GM23248 (cell line): ENCODE results near the gene CDK5RAP3.

Experiments
- EZH2 ChIP-seq: fragments of 200-600 bp; sonication (generic); IDR thresholded peaks from 2 replicates; pipeline ENCODE4 v1.6.1; 2018; ENCODE audit warnings: antibody characterized with exemption, mild to moderate bottlenecking; ENCODE audit not compliant: insufficient read depth, poor library complexity, severe bottlenecking
- EZH2phosphoT487 ChIP-seq: fragments of 200-600 bp; sonication (generic); IDR thresholded peaks from 2 replicates; pipeline ENCODE4 v1.6.1; 2018; ENCODE audit warnings: antibody characterized with exemption, moderate library complexity, mild to moderate bottlenecking, low read depth; ENCODE audit not compliant: insufficient read depth

DNA sequence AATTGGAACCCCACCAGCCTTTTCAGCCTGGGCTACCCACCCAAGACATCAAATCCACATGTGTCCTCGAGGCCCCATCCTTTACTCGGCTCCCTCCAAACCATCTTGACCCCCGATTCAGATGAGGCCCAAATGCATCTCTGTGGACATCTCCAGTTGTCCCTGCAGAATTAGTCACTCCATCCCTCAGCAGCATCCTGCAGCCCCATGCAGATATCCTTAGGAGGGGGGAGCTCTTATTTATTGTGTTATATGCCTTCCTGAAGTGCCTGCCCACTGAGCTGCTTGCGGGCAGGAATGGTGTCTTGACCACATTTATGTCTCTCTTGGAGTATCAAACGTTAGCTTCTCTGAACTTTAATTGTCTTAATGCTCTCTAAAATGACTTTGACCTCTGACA lies 15.6 kb downstream of the CDK5RAP3 start:
- TF ChIP-seq EZH2phosphoT487: no peak
- no peak for TF ChIP-seq EZH2
